OCI-LY7 (cell line): ENCODE results near the gene FIGNL2.

Experiments used
- EZH2phosphoT487 ChIP-seq: fragments of 200-600 bp; sonication (generic); IDR thresholded peaks from 2 replicates; pipeline ENCODE4 v1.6.1; 2018; ENCODE audit warnings: low read depth, borderline replicate concordance, mild to moderate bottlenecking, mixed run types, antibody characterized with exemption, low read length, moderate library complexity, mixed read lengths
- TF ChIP-seq, protein P1 (sequence below): fragments of 200-600 bp; sonication (generic); conservative IDR thresholded peaks from 2 replicates; pipeline ENCODE4 v1.5.1; 2014; ENCODE audit warnings: mild to moderate bottlenecking, antibody characterized with exemption, low read length, moderate library complexity, mixed read lengths

- TF ChIP-seq, protein P1, sequence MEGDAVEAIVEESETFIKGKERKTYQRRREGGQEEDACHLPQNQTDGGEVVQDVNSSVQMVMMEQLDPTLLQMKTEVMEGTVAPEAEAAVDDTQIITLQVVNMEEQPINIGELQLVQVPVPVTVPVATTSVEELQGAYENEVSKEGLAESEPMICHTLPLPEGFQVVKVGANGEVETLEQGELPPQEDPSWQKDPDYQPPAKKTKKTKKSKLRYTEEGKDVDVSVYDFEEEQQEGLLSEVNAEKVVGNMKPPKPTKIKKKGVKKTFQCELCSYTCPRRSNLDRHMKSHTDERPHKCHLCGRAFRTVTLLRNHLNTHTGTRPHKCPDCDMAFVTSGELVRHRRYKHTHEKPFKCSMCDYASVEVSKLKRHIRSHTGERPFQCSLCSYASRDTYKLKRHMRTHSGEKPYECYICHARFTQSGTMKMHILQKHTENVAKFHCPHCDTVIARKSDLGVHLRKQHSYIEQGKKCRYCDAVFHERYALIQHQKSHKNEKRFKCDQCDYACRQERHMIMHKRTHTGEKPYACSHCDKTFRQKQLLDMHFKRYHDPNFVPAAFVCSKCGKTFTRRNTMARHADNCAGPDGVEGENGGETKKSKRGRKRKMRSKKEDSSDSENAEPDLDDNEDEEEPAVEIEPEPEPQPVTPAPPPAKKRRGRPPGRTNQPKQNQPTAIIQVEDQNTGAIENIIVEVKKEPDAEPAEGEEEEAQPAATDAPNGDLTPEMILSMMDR: peak; percentile 26; the same call in 1 of the 2 replicates
- TF ChIP-seq EZH2phosphoT487: no peak
These were observed 22.6 kb upstream of the FIGNL2 start for GRCh38 chr12:51871126-51871525.
